Measurements from ENCODE around the gene SPNS1.

The SPNS1 gene

DNA sequence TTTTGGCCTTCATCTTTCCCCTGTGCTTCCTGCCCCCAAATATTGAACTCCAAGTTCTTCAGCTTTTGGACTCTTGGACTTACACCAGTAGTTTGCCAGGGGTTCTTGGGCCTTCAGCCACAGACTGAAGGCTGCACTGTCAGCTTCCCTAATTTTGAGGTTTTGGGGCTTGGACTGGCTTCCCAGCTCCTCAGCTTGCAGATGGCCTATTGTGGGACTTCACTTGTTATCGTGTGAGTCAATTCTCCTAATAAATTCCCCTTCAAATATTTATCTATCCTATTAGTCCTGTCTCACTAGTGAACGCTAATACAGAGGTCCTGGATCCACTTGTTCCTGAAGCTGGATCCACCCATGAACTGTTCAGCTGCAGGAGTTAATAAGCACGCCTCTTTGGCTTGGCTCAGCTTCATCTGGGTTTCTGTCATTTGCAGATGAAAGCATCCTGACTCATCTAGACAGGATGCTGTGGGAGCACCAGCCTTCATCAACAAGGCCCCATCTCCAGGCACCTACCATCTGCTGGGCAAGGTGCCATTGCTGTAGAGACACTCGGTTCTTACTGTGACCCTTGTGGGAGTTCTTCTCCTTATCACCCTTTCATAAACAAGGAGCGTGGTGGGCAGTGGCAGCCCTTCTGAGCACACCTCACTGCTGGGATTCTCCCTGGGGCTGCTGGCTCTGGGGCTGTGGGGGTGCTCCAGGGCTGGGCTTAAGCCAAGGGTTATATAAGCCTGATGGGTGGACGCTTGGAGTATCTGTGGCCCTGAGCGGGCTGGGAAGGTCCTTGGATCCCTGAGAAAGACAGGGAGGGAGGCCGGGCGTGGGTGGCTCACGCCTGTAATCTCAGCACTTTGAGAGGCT is 33.4 kb downstream of the SPNS1 start:
- FAIRE-seq (no peak), DNase-seq (ENCODE audit: insufficient read length, low spot score) (no peak)
- TF ChIP-seq, protein P1, sequence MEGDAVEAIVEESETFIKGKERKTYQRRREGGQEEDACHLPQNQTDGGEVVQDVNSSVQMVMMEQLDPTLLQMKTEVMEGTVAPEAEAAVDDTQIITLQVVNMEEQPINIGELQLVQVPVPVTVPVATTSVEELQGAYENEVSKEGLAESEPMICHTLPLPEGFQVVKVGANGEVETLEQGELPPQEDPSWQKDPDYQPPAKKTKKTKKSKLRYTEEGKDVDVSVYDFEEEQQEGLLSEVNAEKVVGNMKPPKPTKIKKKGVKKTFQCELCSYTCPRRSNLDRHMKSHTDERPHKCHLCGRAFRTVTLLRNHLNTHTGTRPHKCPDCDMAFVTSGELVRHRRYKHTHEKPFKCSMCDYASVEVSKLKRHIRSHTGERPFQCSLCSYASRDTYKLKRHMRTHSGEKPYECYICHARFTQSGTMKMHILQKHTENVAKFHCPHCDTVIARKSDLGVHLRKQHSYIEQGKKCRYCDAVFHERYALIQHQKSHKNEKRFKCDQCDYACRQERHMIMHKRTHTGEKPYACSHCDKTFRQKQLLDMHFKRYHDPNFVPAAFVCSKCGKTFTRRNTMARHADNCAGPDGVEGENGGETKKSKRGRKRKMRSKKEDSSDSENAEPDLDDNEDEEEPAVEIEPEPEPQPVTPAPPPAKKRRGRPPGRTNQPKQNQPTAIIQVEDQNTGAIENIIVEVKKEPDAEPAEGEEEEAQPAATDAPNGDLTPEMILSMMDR (IDR thresholded peaks at IDR 0.05; ENCODE audit: insufficient read depth, missing control alignments) = no peak

DNA sequence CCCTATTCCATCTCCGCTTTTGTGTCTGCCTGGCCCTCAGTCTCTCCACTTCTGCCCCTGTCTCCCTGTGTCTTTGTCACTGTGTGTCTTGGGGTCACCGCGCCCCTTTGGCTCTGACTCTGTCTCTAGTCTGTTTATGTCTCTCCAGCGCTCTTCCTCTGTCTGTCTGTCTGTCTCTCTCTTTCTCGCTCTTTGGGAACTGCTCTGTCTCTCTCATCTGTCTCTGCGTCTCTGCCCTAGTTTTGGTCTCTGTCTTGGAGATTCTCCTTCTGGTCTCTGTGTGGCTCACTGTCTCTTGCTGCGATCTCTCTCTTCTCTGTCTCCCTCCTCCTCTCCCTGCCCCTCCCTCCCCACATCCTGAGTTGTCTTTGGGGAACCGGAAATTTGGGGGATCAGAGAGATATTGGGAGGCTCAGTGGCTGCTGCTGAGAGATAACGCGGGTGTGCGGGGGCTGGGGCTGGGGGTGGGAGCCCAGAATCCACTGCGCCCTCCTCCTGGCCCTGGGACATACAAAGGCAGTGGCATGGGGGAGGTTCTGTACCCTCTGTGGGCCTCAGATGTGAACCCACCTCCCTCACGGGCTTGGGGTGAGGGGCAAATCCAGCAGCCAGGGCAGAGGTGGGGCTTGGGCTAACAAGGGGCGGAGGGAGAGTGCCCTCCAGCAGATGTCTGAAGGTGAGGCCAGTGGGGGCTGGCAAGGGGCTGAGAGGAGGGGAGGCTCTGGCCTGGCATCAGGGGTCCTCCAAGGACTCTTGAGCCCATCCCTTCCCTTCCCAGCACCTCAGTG is 34.7 kb downstream of the SPNS1 start:
- no peak for FAIRE-seq
- DNase-seq (ENCODE audit: insufficient read length, low spot score) = no peak
- TF ChIP-seq, protein P1 (IDR thresholded peaks at IDR 0.05; ENCODE audit: insufficient read depth, missing control alignments) = no peak

GRCh38 chr16:29009838-29010166 is 35.2 kb downstream of the SPNS1 start:
- TF ChIP-seq, protein P1 (IDR thresholded peaks at IDR 0.05; ENCODE audit: insufficient read depth, missing control alignments) = no peak
- no peak for DNase-seq (ENCODE audit: insufficient read length, low spot score)
- FAIRE-seq = no peak

DNA sequence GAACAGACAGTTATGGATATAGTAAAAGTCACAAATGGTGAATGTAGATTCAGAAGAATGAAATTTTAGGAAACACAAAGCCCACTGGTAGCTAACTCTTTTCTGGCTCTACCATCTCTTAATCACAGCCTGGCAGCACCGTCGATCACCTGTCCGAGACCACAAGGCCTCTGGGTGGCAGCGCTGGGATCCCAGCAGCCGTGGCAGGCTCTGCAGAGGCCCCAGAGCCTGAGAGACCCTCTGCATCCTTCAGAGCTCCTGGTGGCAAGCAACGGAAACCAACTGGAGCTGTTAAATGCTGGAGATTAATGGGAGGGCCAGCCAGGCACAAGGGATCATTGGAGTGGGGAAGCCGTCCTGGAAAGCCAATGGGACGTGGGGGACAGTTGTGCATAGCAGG is 36.5 kb downstream of the SPNS1 start:
- no peak for DNase-seq (ENCODE audit: insufficient read length, low spot score)
- TF ChIP-seq, protein P1 (IDR thresholded peaks at IDR 0.05; ENCODE audit: insufficient read depth, missing control alignments) = no peak
- no peak for FAIRE-seq

DNA sequence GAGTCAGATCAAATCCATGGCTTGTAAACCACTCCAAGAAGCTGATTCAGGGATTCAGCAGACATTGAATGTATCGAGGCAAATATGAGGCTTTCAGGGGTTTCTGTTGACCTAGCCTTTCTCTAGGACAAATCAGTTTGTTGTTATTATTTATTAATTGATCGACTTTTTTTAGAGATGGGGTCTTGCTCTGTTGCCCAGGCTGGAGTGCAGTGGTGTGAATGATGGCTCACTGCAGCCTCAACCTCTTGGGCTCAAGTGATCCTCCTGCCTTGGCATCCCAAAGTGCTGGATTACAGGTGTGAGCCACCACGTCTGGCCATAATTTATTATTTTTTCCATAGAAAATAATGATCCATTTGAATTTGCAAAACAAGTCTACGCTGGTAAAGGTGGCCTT is 37.3 kb downstream of the SPNS1 start:
- FAIRE-seq (no peak), DNase-seq (ENCODE audit: insufficient read length, low spot score) (no peak)
- TF ChIP-seq, protein P1 (IDR thresholded peaks at IDR 0.05; ENCODE audit: insufficient read depth, missing control alignments) = no peak

DNA sequence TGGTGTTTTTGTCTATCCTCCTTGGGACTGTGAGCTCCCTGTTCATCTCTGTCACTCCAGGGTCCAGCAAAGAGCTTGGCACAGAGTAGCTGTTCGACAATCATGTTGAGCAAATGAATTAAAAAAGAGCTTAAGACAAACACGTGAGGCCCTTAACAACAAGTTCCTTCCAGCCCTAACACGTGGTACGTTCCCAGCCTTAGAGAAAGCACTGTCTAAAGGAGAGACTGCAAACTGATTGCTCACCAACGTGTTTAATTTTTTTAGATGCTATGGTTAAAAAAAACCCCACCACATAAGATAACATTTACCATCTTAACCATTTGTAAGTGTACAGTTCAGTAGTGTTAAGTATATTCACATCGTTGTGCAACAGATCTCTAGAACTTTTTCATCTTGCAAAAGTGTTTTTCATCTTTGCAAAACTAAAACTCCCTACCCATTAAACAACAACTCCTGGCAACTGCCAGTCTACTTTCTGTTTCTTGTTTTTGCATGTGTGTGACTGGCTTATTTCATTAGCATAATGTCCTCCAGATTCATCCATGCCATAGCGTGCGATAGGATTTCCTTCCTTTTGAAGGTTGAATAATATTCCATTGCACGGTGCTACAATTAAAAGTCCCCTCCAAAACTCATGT is 38.5 kb downstream of the SPNS1 start:
- no peak for FAIRE-seq
- DNase-seq (ENCODE audit: insufficient read length, low spot score) = no peak
- TF ChIP-seq, protein P1 (IDR thresholded peaks at IDR 0.05; ENCODE audit: insufficient read depth, missing control alignments) = no peak

Measured in D721Med (cell line).